Measurements from ENCODE around the gene TLR8. TPM values are rescaled to one million over a fixed set of nuclear protein-coding genes. Genes with fewer than 3 reads are reported as not detected.

Gene TLR8
- total and polyA plus RNA-seq, 2 experiments from 2014 or later = not detected

- TF ChIP-seq REST (IDR thresholded peaks at IDR 0.05; ENCODE audit: unreplicated experiment) (no peak), ZNF114 (CRISPR knock-in tag; IDR thresholded peaks at IDR 0.05) (no peak), CTCF (conservative IDR thresholded peaks at IDR 0.05; ENCODE audit: low read depth in 2 of 2) (no peak), ZNF331 (CRISPR knock-in tag; IDR thresholded peaks at IDR 0.05; ENCODE audit: low read depth) (no peak)
These were observed 35.2 kb upstream of the TLR8 start (continued) for GRCh38 chrX:12871257-12871656.

GRCh38 chrX:12872741-12873140 lies 33.7 kb upstream of the TLR8 start:
- H2AFZ ChIP-seq = no peak overlapping the region
- H3K27me3 ChIP-seq (ENCODE audit: insufficient read depth) = no peaks in the 10 kb centered on the region
- H3K4me2 ChIP-seq = no peak overlapping the region
- H3K4me3 ChIP-seq = no peak overlapping the region
- no peak overlapping the region for H3K27ac ChIP-seq (ENCODE audit: low read depth)
- Mint-ChIP-seq H3K27ac (no peak overlapping the region; the same call in 1 of the 2 replicates), H3K9me3 (no peaks in the 10 kb centered on the region; the same call in 2 of the 3 replicates), H3K4me1 (peaks cover 12% of the 10 kb centered on the region; the same call in 2 of the 3 replicates), H3K4me3 (no peak overlapping the region), H3K36me3 (ENCODE audit: low read depth) (no peaks in the 10 kb centered on the region), H3K27me3 (ENCODE audit: insufficient read depth, low read depth, poor library complexity) (peaks cover 2% of the 10 kb centered on the region)
- no peaks in the 10 kb centered on the region for H3K79me2 ChIP-seq (replicated peaks; ENCODE audit: insufficient read depth)
- H4K20me1 ChIP-seq (replicated peaks; ENCODE audit: insufficient read depth) = no peaks in the 10 kb centered on the region
- H3K36me3 ChIP-seq (ENCODE audit: insufficient read depth) = no peaks in the 10 kb centered on the region
- no peak for TF ChIP-seq EZH2 (IDR thresholded peaks at IDR 0.05; ENCODE audit: low read depth, unreplicated experiment)
- ATAC-seq (no peak), DNase-seq (ENCODE audit: low spot score) (no peak)
- no peaks in the 10 kb centered on the region for H3F3A ChIP-seq (replicated peaks; ENCODE audit: low read depth)
- H3K9me2 ChIP-seq (ENCODE audit: insufficient read depth) = no peaks in the 10 kb centered on the region
- no peaks in the 10 kb centered on the region for H3K4me1 ChIP-seq (ENCODE audit: insufficient read depth)

- Mint-ChIP-seq H3K4me3 (no peak overlapping the region), H3K36me3 (ENCODE audit: low read depth) (no peaks in the 10 kb centered on the region), H3K4me1 (peaks cover 12% of the 10 kb centered on the region; the same call in 2 of the 3 replicates), H3K27me3 (ENCODE audit: insufficient read depth, low read depth, poor library complexity) (peaks cover 2% of the 10 kb centered on the region), H3K9me3 (no peaks in the 10 kb centered on the region), H3K27ac (no peak overlapping the region)
- Histone ChIP-seq H3K9me2 (ENCODE audit: insufficient read depth) (no peaks in the 10 kb centered on the region), H3K4me1 (ENCODE audit: insufficient read depth) (no peaks in the 10 kb centered on the region), H3K36me3 (ENCODE audit: insufficient read depth) (no peaks in the 10 kb centered on the region), H3K79me2 (replicated peaks; ENCODE audit: insufficient read depth) (no peaks in the 10 kb centered on the region), H4K20me1 (replicated peaks; ENCODE audit: insufficient read depth) (no peaks in the 10 kb centered on the region), H3K4me3 (no peak overlapping the region), H3F3A (replicated peaks; ENCODE audit: low read depth) (no peaks in the 10 kb centered on the region), H3K4me2 (no peak overlapping the region), H3K27ac (ENCODE audit: low read depth) (no peak overlapping the region), H3K27me3 (ENCODE audit: insufficient read depth) (no peaks in the 10 kb centered on the region), H2AFZ (no peak overlapping the region)
- no peak for ATAC-seq
- DNase-seq (ENCODE audit: low spot score) = no peak
- TF ChIP-seq ZNF114 (CRISPR knock-in tag; IDR thresholded peaks at IDR 0.05) (no peak), ZNF462 (CRISPR knock-in tag; IDR thresholded peaks at IDR 0.05) (no peak), EZH2 (IDR thresholded peaks at IDR 0.05; ENCODE audit: low read depth, unreplicated experiment) (no peak), STAT1 (IDR thresholded peaks at IDR 0.05; ENCODE audit: unreplicated experiment) (no peak)
These were observed 31.8 kb upstream of the TLR8 start for GRCh38 chrX:12874581-12874980.

Data from GM23338 (cell line).